ENCODE results near the gene SSMEM1.

DNA sequence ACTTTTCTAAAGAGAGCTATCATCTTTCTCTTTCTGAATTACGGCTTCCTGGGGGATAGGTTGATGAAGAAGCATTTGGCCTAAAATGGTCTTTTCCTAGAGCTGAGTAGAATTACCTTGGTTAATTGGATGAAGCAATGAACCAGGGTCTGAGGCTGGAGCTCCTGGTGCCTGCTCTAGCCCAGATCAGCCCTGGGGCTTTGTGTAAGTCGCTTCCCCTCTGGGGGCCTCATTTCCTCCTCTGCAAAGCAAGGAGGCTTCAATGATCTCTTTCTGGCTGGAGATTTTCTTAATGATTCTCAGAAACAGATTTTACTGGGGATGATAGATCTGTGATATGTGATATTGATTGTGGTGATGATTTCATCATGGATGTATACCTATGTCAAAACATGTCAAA, 55.5 kb downstream of the SSMEM1 start:
- no peak for TF ChIP-seq POLR2A (IDR thresholded peaks at IDR 0.05)
- TF ChIP-seq, protein P1, sequence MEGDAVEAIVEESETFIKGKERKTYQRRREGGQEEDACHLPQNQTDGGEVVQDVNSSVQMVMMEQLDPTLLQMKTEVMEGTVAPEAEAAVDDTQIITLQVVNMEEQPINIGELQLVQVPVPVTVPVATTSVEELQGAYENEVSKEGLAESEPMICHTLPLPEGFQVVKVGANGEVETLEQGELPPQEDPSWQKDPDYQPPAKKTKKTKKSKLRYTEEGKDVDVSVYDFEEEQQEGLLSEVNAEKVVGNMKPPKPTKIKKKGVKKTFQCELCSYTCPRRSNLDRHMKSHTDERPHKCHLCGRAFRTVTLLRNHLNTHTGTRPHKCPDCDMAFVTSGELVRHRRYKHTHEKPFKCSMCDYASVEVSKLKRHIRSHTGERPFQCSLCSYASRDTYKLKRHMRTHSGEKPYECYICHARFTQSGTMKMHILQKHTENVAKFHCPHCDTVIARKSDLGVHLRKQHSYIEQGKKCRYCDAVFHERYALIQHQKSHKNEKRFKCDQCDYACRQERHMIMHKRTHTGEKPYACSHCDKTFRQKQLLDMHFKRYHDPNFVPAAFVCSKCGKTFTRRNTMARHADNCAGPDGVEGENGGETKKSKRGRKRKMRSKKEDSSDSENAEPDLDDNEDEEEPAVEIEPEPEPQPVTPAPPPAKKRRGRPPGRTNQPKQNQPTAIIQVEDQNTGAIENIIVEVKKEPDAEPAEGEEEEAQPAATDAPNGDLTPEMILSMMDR (IDR thresholded peaks at IDR 0.05): no peak
